ENCODE results near the gene LTO1. TPM values are rescaled to one million over a fixed set of nuclear protein-coding genes. Genes with fewer than 3 reads are reported as not detected.

Gene LTO1, protein sequence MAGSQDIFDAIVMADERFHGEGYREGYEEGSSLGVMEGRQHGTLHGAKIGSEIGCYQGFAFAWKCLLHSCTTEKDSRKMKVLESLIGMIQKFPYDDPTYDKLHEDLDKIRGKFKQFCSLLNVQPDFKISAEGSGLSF
- total RNA-seq = 10 to 100 TPM; 18.7 to 21.8 TPM

DNA sequence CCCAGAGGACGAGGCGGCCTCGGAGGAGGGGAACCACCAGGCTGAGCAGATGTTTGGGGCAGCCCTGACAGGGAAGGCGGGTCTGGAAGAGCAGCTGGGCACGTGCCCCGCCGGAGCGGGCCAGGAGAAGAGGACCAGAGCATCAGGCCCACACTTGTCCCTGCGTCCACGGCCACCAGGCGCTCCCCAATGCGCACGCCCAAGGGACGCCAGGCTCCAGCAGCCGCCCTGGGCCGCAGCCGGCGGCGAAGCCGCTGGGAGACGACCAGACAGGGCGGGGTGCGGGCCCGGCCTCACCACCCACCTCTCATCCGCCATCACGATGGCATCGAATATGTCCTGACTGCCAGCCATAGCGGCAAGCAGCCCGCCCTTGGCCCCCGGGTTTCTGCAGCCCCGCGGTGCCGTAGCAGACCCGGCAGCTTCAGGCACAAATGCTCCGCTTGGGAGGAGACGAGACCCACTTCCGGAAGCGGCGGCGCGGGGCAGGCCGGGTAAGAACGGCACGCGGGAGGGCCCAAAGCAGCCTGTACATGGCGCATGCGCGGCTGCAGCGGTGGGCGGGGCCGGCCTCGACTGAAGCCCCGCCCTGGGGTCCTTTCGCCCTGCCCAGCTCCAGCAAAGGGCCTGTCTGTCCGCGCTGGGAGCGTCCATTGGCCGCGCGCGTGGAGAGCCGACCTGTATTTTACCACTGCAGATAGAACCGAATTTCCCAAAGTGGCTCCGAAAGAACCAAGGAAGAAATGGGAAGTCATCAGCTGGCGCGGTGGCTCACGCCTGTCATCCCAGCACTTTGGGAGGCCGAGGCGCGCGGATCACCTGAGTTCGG is at the start of gene LTO1:
TSS of gene LTO1 (minus strand) at position 468 of the 829 bp plus-strand sequence. CDS start at position 354, 114 bp downstream.
- Mint-ChIP-seq H3K36me3 (peaks cover 9% of the 10 kb centered on the region), H3K9me3 (no peaks in the 10 kb centered on the region), H3K4me1 (peaks cover 29% of the 10 kb centered on the region), H3K27ac (peak within 1 kb of the TSS; percentile 84), H3K27me3 (peaks cover 8% of the 10 kb centered on the region), H3K4me3 (peak within 1 kb of the TSS; percentile 91)
- DNase-seq = peak; percentile 93

DNA sequence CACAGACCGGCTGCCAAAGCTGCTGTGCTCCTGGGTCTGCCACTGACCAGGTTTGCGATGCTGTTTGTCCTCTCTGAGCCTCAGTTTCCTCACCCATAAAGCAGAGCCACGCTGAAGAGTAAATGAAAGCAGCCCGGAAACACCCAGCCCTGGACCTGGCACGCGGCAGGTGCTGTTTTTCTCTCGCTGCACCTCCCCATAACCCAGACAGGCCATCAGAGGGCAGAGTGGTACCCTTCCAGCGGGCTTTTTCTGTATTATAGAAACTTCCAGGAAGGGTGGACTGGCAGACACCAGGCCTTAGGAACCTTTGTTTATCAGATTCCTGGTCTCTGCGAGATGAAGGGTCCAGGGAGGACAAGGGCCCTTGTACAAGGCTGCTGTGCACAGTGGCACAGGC is 46.6 kb upstream of the LTO1 start:
- H3K4me1 Mint-ChIP-seq = no peaks in the 10 kb centered on the region
- no peaks in the 10 kb centered on the region for H3K36me3 Mint-ChIP-seq
- no peak overlapping the region for H3K27ac Mint-ChIP-seq
- H3K9me3 Mint-ChIP-seq = no peaks in the 10 kb centered on the region
- peaks cover 83% of the 10 kb centered on the region for H3K27me3 Mint-ChIP-seq
- DNase-seq = no peak
- H3K4me3 Mint-ChIP-seq = no peak overlapping the region

DNA sequence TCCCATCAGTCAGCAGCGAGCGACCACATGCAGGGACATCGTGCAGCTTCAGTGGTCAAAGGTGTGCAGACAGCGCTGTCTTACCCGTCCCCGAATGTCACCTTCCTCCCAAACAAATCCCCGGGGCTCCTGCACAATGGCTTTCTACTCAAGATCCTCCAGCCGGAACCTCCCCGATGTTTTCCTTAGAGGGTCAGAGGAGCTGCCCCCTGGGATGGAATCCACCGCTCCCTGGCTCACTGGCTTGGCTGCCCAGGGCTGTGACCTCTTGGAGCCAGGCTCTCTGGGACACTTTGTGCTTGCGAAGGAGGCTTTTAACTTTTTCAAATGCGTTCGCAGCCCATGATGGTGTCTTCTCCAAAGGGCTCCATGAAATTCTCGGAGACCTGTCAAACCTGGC is 46.0 kb upstream of the LTO1 start:
- Mint-ChIP-seq H3K4me1 (no peaks in the 10 kb centered on the region), H3K27me3 (peaks cover 78% of the 10 kb centered on the region), H3K9me3 (no peaks in the 10 kb centered on the region), H3K4me3 (no peak overlapping the region), H3K27ac (no peak overlapping the region), H3K36me3 (no peaks in the 10 kb centered on the region)
- no peak for DNase-seq

DNA sequence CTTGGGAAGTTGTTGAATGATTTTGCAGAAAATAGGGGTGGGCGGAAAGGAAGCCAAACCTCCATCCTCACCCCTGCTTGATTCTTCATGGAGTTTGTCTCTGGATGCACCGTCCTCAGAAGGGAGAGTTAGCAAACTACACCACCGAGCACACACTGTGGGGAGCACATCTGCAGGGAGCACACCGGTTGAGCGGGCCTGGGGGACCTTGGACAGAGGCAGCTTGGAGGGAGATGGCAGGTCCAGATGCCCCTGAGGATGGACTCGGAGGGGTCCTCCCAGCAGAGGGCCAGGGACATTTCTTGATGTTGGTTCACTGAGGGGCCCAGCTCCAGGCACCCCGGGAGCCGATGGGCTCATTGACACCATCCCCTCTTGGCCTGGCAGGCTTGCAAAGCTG is 43.8 kb upstream of the LTO1 start:
- H3K27me3 Mint-ChIP-seq = peaks cover 63% of the 10 kb centered on the region
- no peak overlapping the region for H3K27ac Mint-ChIP-seq
- no peak for DNase-seq
- H3K4me3 Mint-ChIP-seq = no peak overlapping the region
- no peaks in the 10 kb centered on the region for H3K36me3 Mint-ChIP-seq
- H3K4me1 Mint-ChIP-seq = no peaks in the 10 kb centered on the region
- no peaks in the 10 kb centered on the region for H3K9me3 Mint-ChIP-seq

DNA sequence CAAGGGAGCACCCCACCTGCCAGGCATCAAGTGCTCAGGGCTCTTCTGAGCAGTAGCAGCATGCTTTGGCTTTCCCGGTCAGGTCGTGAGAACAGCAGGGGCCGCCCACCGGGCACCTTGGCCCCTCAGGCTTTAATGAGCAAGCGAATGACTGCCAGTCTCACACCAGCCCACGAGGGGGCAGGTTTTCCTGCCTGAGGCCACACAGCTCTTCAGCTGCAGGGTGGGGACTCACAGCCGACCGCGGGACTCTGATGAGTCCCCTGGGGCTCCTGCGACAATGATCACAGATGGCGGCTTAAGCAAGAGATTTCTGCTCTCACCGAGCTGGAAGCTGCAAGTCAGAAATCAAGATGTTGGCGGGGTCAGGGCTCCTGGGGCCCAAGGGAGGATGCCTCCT is 43.0 kb upstream of the LTO1 start:
- no peak overlapping the region for H3K4me3 Mint-ChIP-seq
- H3K27ac Mint-ChIP-seq = no peak overlapping the region
- no peaks in the 10 kb centered on the region for H3K9me3 Mint-ChIP-seq
- DNase-seq = peak; percentile 42
- H3K36me3 Mint-ChIP-seq = no peaks in the 10 kb centered on the region
- no peaks in the 10 kb centered on the region for H3K4me1 Mint-ChIP-seq
- H3K27me3 Mint-ChIP-seq = peaks cover 61% of the 10 kb centered on the region

DNA sequence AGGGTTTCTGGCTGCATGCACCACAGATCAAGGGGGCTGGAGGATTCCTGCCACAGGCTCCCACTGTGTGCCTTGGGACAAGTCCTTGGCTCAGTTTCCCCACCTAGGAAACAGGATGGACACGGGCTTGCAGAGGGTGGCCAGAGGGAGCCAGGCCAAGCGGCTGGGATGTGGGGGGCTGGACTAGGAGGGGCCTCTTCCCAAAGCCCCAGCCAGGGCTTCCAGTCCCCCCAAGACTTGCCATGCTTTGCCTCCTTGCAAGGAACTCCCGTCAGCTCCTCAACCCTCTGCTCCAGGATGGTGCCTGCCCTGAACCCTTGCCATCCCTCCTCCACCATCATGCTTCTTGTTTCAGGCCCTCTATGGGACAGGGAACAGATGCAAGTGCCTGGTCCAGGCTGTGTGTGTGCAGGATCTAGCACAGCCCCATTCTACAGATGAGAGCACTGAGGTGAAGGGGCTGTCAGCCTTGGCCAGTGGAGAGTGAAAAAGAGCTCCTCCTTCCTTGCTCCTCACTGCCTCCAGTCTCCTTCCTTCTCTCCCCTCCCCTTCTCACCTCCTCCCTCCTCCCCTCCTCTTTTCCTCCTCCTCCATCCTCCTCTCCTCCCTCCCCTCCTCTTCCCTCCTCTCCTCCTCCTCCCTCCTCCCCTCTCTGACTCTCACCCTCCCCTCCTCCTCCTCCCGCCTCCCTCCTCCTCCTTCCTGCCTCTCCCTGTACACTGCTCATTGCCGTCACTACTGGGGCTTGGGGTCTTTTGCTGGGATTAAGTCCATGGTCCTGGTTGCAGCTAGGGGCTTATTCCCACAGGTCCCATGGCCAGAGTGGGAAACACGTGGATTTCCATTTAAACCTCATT is 42.0 kb upstream of the LTO1 start:
- peaks cover 57% of the 10 kb centered on the region for H3K27me3 Mint-ChIP-seq
- peaks cover 3% of the 10 kb centered on the region for H3K4me1 Mint-ChIP-seq
- no peak overlapping the region for H3K4me3 Mint-ChIP-seq
- H3K27ac Mint-ChIP-seq = no peak overlapping the region
- no peak for DNase-seq
- H3K36me3 Mint-ChIP-seq = peaks cover 1% of the 10 kb centered on the region
- H3K9me3 Mint-ChIP-seq = peaks cover 3% of the 10 kb centered on the region

DNA sequence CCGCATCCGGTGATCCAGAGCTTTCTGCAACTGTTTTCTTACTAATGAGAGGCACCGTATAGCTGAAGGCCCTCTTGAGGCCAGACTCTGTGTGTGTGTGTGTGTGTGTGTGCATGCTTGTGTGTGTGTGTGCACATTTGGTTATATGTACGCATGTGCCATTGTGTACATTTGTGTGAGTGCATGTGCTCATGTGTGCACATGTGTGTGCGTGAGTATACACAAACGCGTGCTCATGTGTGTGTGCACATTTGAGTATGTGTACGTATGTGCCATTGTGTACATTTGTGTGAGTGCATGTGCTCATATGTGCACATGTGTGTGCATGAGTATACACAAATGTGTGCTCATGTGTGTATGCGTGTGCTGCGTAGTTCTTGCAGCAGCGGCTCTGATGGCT is 40.9 kb upstream of the LTO1 start:
- Mint-ChIP-seq H3K4me3 (no peak overlapping the region), H3K36me3 (peaks cover 5% of the 10 kb centered on the region), H3K9me3 (peaks cover 7% of the 10 kb centered on the region), H3K27ac (no peak overlapping the region), H3K27me3 (peaks cover 47% of the 10 kb centered on the region), H3K4me1 (peaks cover 10% of the 10 kb centered on the region)
- DNase-seq = no peak

DNA sequence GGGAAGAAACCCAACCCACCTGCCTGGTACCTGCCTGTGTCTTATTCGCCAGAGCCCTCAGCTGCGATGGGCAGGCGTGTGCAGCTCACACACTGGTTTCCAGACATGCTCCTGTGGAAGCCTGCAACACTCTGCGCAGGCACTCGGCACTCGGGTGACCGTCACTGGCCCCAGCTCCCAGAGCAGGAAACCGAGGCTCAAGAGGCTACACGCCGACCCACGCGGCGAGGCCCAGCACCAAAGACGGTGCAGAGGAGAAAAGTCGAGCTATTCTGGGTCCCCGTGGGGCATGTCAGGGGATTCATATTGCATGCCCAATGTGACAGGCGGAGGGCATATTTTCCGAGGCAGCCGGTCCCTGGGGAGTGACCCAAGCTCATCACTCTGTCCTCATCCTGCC is 40.3 kb upstream of the LTO1 start:
- Mint-ChIP-seq H3K27ac (no peak overlapping the region), H3K9me3 (peaks cover 7% of the 10 kb centered on the region), H3K36me3 (peaks cover 5% of the 10 kb centered on the region), H3K4me1 (peaks cover 10% of the 10 kb centered on the region), H3K27me3 (peaks cover 40% of the 10 kb centered on the region), H3K4me3 (no peak overlapping the region)
- no peak for DNase-seq

DNA sequence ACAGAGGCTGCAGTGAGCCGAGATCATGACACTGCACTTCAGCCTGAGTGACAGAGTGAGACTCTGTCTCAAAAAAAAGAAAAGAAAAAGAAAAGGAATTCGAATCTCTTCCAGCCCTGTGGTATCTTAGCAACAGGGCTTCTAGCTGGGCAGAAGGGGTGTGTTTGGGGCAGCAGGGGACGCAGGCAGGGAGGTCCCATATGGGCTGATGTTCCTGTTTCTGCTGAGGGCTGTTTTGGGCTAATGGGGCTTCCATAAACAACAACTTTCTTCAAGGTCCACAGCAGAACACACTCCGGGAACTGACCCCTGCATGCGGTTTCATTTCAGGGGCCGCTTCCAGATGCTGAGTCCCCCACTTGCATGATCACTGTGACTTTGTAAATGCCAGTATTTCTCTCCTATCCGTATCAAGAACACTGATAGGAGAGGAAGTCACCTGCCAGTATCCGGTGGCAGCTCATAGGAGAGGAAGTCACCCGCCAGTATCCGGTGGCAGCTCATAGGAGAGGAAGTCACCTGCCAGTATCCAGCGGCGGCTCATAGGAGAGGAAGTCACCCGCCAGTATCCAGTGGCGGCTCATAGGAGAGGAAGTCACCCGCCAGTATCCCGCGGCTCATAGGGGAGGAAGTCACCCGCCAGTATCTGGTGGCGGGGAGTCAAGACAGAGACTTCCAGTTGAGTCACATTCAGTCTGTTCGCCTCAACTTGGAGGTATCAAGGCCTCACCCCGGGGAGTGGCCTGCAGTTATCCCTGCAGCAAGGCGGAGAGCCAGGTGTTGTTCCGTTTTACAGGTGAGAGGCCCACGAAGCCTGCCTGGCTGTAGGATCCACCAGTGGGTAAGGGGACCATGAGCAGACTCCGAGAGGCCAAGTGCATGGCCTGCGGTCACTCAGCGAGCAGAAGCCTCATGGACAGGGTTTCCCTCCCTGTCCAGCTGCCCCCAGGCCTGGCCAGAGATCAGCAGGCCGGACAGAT is 37.0 kb upstream of the LTO1 start:
- no peak for DNase-seq
- Mint-ChIP-seq H3K36me3 (peaks cover 5% of the 10 kb centered on the region), H3K9me3 (peaks cover 7% of the 10 kb centered on the region), H3K4me3 (peak overlapping the region; percentile 57), H3K27ac (peak overlapping the region; percentile 29), H3K27me3 (peaks cover 14% of the 10 kb centered on the region), H3K4me1 (peaks cover 10% of the 10 kb centered on the region)

DNA sequence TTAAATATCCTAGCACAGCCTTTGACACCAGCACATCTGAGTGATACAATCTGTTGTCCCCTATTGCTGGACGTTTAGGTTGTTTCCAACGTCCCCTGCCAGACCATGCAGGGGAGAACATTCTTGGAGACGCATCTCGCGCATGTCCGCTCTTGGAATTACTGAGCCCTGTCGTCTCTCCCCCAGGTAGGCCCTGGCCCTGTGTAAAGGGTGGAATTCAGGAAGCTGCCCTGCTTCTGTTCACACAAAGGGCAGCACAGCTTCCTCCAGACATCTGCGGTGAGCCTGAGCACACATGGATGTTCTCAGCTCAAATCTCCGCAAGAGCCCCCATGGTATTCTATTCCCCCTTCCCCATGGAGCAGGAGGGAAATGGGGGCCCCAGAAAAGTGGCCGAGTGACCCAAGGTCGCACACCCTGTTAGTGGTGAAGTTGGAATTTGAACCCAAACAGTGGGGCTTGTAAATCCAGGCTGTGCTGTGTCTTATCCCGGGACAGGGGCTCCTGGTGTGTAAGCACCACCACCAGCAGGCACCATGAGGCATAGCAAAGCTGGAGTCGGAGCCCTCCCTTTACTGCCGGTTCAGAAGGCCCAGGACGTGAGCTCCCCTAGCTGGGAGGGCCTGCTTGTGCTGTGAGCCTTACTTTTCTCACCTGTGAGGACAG is 33.7 kb upstream of the LTO1 start:
- H3K36me3 Mint-ChIP-seq = peaks cover 5% of the 10 kb centered on the region
- peaks cover 7% of the 10 kb centered on the region for H3K9me3 Mint-ChIP-seq
- no peak overlapping the region for H3K27ac Mint-ChIP-seq
- H3K4me1 Mint-ChIP-seq = peaks cover 17% of the 10 kb centered on the region
- H3K27me3 Mint-ChIP-seq = peaks cover 42% of the 10 kb centered on the region
- DNase-seq = no peak
- H3K4me3 Mint-ChIP-seq = no peak overlapping the region

DNA sequence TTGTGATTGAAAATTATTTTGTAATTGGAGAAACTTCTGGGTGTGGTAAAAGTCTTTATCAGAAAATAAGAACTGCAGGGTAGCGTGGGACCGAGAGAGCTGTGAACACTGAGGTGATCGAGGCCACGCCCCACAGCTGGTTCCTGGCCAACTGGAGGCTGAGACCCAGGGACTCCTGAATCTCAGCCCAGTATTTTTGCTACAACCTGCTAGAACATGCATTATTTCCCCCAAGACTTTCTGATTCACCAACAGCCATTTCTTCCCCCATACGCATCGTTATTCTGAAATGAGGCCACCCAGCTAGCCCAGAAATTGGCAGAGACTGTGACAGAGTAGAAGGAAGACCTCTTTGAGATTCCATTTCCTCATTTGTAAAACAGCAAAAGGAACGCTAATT is 32.0 kb upstream of the LTO1 start:
- Mint-ChIP-seq H3K27me3 (peaks cover 47% of the 10 kb centered on the region), H3K4me1 (peaks cover 14% of the 10 kb centered on the region), H3K4me3 (no peak overlapping the region), H3K36me3 (peaks cover 4% of the 10 kb centered on the region), H3K27ac (no peak overlapping the region), H3K9me3 (peaks cover 5% of the 10 kb centered on the region)
- DNase-seq = no peak

DNA sequence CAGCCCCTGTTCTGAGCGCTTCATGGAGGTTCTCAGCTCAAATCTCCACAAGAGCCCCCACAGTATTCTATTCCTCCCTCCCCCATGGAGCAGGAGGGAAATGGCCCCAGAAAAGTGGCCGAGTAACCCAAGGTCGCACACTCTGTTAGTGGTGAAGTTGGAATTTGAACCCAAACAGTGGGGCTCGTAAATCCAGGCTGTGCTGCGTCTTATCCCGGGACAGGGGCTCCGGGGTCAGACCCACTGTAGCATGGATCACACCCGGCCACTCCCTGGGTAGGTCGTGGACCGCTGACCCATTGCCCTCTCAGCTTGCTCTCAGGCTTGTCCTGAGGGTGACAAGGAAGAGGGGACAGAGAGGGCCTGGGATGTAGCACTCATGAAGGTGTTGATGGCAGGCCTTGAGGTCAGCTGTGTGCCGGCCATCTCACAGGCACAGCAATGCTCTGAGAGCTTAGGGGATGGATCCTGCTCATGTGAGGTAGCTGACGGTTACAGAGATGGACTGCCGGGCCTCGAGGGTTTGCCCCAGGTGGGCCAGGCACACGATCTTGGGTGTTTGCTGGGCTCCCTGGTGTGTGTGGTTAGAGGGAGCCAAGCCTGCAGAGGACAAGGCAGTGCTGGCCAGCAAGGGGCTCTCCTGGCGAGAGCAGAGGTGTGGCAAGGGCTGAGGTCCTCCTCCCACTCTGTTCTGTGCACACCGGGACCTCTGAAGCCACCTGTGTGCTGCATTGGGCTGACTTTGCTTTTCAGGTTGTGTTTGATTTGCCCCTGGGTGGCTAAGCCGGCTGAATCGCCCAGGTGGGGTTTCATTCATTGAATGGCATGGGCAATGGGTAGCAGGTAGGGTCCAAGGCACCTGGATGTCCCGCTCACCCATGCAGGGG is 31.0 kb upstream of the LTO1 start:
- Mint-ChIP-seq H3K4me1 (peaks cover 7% of the 10 kb centered on the region), H3K36me3 (no peaks in the 10 kb centered on the region), H3K9me3 (no peaks in the 10 kb centered on the region), H3K27ac (no peak overlapping the region), H3K27me3 (peaks cover 53% of the 10 kb centered on the region), H3K4me3 (no peak overlapping the region)
- DNase-seq = no peak

DNA sequence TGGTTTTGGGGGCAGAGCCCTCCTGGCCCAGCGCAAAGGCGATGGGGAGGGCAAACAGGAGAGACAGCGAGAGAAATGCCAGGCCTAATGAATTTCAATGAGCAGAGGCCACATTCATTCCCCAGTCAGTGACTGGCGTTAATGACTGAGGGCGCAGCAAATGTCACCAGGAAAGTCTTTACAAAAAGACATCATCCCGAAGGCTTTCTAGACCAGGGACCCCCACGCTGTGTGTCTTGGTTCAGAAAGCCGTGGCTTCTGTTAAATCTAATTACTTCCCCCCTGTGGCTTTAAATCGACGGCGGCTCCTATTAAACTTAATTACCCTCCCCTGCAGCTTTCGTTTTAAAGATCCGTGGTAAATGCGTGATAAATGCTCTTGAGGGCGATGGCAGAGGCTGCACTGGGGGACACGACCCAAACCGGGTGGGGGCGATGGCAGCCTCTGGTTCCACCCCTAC is 30.2 kb upstream of the LTO1 start:
- Mint-ChIP-seq H3K27me3 (peaks cover 60% of the 10 kb centered on the region), H3K27ac (no peak overlapping the region), H3K9me3 (no peaks in the 10 kb centered on the region), H3K4me1 (peaks cover 7% of the 10 kb centered on the region), H3K36me3 (no peaks in the 10 kb centered on the region), H3K4me3 (no peak overlapping the region)
- no peak for DNase-seq
